GM12878 (cell line): Measurements from ENCODE around the gene DSG2. TPM values are rescaled to one million over a fixed set of nuclear protein-coding genes. Genes with fewer than 3 reads are reported as not detected.

Source experiments
- ATAC-seq: fragments of 200-7000 bp; cut with Tn5 transposase; 3 replicates; pipeline ENCODE4 v1.9.1; 2020; ENCODE audit warnings: mild to moderate bottlenecking, moderate library complexity
- BruUV-seq: library from RNA; stranded (reverse); fragments of 400-500 nt; replicated peaks from 2 replicates; lab custom pipeline; 2021; lab: Mats Ljungman, UMichigan
- CTCF ChIA-PET: fragments of 300-600 bp; sonication (Branson Sonifier 250); formaldehyde crosslinking; extraction: SDS; loops from one replicate; lab custom pipeline; 2021; ENCODE audit warnings: inconsistent platforms; lab: Yijun Ruan, JAX
- POLR2A ChIA-PET: fragments of 350-600 bp; formaldehyde crosslinking; extraction: SDS; loops from one replicate; lab custom pipeline; 2021; ENCODE audit warnings: inconsistent platforms; lab: Charles Lee
- RAD21 ChIA-PET: fragments of 300-600 bp; sonication (Branson Sonifier 250); formaldehyde crosslinking; loops from one replicate; lab custom pipeline; 2023; ENCODE audit warnings: antibody characterized with exemption; ENCODE audit not compliant: unreplicated experiment; lab: Charles Lee
- SMC1A ChIA-PET: fragments of 300-600 bp; sonication (Branson Sonifier 250); formaldehyde crosslinking; loops from one replicate; lab custom pipeline; 2023; ENCODE audit not compliant: unreplicated experiment, uncharacterized antibody; lab: Charles Lee
- DNase-seq: peaks from one replicate; pipeline ENCODE4 v3.0.0-alpha.2; 2011; ENCODE audit warnings: low read depth, low spot score
- FAIRE-seq: peaks from 3 replicates; lab custom pipeline; 2011; peaks lifted over from hg19 to GRCh38; lab: Jason Lieb, UNC
- H2AFZ ChIP-seq: 2 replicates; pipeline ENCODE4 v1.6.0; 2011; ENCODE audit warnings: low read depth, low read length, control low read depth; ENCODE audit not compliant: control insufficient read depth
- H3K27ac ChIP-seq: 2 replicates; pipeline ENCODE4 v1.5.1; 2011; ENCODE audit warnings: control low read depth; ENCODE audit not compliant: control insufficient read depth, insufficient read depth
- H3K27me3 ChIP-seq, 2 experiments: replicated peaks in 1 of 2; 2 replicates each; pipeline versions ENCODE4 v1.6.0 to v1.6.1; 2011; ENCODE audit warnings: low read length in 1 of 2; ENCODE audit not compliant: control insufficient read depth in 2 of 2, insufficient read depth in 2 of 2
- H3K36me3 ChIP-seq, 2 experiments: 2 replicates each; pipeline ENCODE4 v1.5.1; 2011; ENCODE audit warnings: low read length in 1 of 2; ENCODE audit not compliant: control insufficient read depth in 2 of 2, insufficient read depth in 2 of 2
- H3K4me1 ChIP-seq: 2 replicates; pipeline ENCODE4 v1.6.1; 2011; ENCODE audit warnings: mild to moderate bottlenecking, low read length, moderate library complexity, mixed read lengths; ENCODE audit not compliant: control insufficient read depth, insufficient read depth
- H3K4me2 ChIP-seq: 2 replicates; pipeline ENCODE4 v1.6.0; 2011; ENCODE audit warnings: control low read depth; ENCODE audit not compliant: control insufficient read depth, insufficient read depth
- H3K4me3 ChIP-seq: fragments of 200-600 bp; sonication (generic); 2 replicates; pipeline ENCODE4 v1.5.1; 2016
- H3K79me2 ChIP-seq: 2 replicates; pipeline ENCODE4 v1.6.0; 2011; ENCODE audit warnings: low read length; ENCODE audit not compliant: control insufficient read depth, insufficient read depth
- H3K9ac ChIP-seq: 2 replicates; pipeline ENCODE4 v1.8.0; 2011; ENCODE audit warnings: low read length, control low read depth, mixed read lengths; ENCODE audit not compliant: control insufficient read depth, insufficient read depth
- H3K9me3 ChIP-seq: replicated peaks from 3 replicates; pipeline ENCODE4 v1.5.1; 2011; ENCODE audit warnings: mild to moderate bottlenecking, low read length; ENCODE audit not compliant: control insufficient read depth, insufficient read depth
- H4K20me1 ChIP-seq: 2 replicates; pipeline ENCODE4 v1.6.0; 2011; ENCODE audit not compliant: control insufficient read depth, insufficient read depth
- CBX3 ChIP-seq: fragments of 200-600 bp; sonication (generic); IDR thresholded peaks from 2 replicates; pipeline ENCODE4 v1.6.1; 2016; ENCODE audit warnings: low read depth, borderline replicate concordance
- RCOR1 ChIP-seq: conservative IDR thresholded peaks from 2 replicates; pipeline ENCODE4 v1.6.1; 2012; ENCODE audit warnings: low read depth, low read length, improper control_type of control experiment
- RUNX3 ChIP-seq: IDR thresholded peaks from 2 replicates; pipeline ENCODE4 v1.6.1; 2012; ENCODE audit warnings: low read length, inconsistent platforms
- SRF ChIP-seq, 2 experiments: IDR thresholded peaks; 2 replicates each; pipeline ENCODE4 v1.6.1; 2011; ENCODE audit warnings: low read depth in 2 of 2, low read length in 2 of 2, mild to moderate bottlenecking in 1 of 2, moderate library complexity in 1 of 2
- WGBS: methylation state at CpG from one replicate; pipeline ENCODE4 v1.1.6; 2016; ENCODE audit warnings: low lambda C conversion rate; ENCODE audit not compliant: insufficient replicate concordance, insufficient coverage; ENCODE audit errors: missing lambda C conversion rate; 5-methylcytosine and 5-hydroxymethylcytosine counted together
- in situ Hi-C: fragments of 300-500 bp; cut with MboI; formaldehyde crosslinking; loops from 9 replicates; pipeline ENCODE4 v1.14.3; 2018; ENCODE audit warnings: mixed read lengths
- intact Hi-C: fragments of 100-400 bp; cut with micrococcal nuclease; formaldehyde crosslinking; loops from one replicate; pipeline ENCODE4 v1.14.2; 2022; ENCODE audit not compliant: unreplicated experiment
- polyA plus RNA-seq, 11 experiments: library from polyadenylated mRNA; depleted of rRNA in 4 of 11; unstranded in 6 of 11; stranded (reverse) in 5 of 11; fragments of >200 nt; fragmentation: Nextera tagmentation in 4 of 11; fragmentation: Illumina TruSeq in 1 of 11; extraction: Ambion mirVana in 4 of 11; extraction: Trizol in 1 of 11; gene quantifications; 1 replicate in 1 of 11; 2 replicates in 10 of 11; pipeline versions ENCODE4 v1.2.1 to v1.2.3, GENCODE V29; 2011 to 2016; ENCODE audit warnings: inconsistent platforms in 2 of 11, missing spikeins in 2 of 11, low read depth in 1 of 11
- total RNA-seq, 4 experiments: library from RNA; depleted of rRNA in 3 of 4; stranded (reverse); fragments of >200 nt in 3 of 4; fragmentation: Illumina TruSeq in 1 of 4; extraction: Trizol in 1 of 4; gene quantifications; 2 replicates each; pipeline versions ENCODE4 v1.2.1 to v1.2.3, GENCODE V29; 2013 to 2021
- TF ChIP-seq, protein P1 (sequence below): fragments of 450-650 bp; IDR thresholded peaks from 2 replicates; pipeline ENCODE4 v1.6.1; 2016; ENCODE audit warnings: mild to moderate bottlenecking
- TF ChIP-seq, protein P2 (sequence below): fragments of 450-650 bp; IDR thresholded peaks from 2 replicates; pipeline ENCODE4 v1.6.1; 2016; ENCODE audit warnings: mild to moderate bottlenecking, moderate library complexity, borderline replicate concordance
- TF ChIP-seq, protein P3 (sequence below): IDR thresholded peaks from 2 replicates; pipeline ENCODE4 v1.6.1; 2011; ENCODE audit warnings: low read depth, mild to moderate bottlenecking, low read length, moderate library complexity, borderline replicate concordance; ENCODE audit errors: extremely low read depth

DSG2 gene
- total and polyA plus RNA-seq, 10 of the 15 experiments (the other 5 are each of a cell fraction or from before 2014, with no cell fraction given), result 11.7 to 46.2 (median 28.0) TPM

- H3K9ac ChIP-seq, result no peak overlapping the region
- no peaks in the 10 kb centered on the region for H4K20me1 ChIP-seq
- H3K4me3 ChIP-seq, result no peak overlapping the region
- ChIA-PET RAD21 (interaction anchor here (1.0 kb wide), 1 partner anchor 46 kb away, joined by 5 read pairs; no protein-coding TSS in a partner anchor), CTCF (interaction anchor here (0.6 kb wide), 1 partner anchor 108 kb away, joined by 3 read pairs; no protein-coding TSS in a partner anchor)
- WGBS, result 52% methylated on average over 3 of the region's 3 CpGs
- ATAC-seq, result no peak
- H3K27ac ChIP-seq, result no peak overlapping the region
- no peaks in the 10 kb centered on the region for H3K79me2 ChIP-seq
- no peaks in the 10 kb centered on the region for H3K36me3 ChIP-seq
- TF ChIP-seq, protein P1, sequence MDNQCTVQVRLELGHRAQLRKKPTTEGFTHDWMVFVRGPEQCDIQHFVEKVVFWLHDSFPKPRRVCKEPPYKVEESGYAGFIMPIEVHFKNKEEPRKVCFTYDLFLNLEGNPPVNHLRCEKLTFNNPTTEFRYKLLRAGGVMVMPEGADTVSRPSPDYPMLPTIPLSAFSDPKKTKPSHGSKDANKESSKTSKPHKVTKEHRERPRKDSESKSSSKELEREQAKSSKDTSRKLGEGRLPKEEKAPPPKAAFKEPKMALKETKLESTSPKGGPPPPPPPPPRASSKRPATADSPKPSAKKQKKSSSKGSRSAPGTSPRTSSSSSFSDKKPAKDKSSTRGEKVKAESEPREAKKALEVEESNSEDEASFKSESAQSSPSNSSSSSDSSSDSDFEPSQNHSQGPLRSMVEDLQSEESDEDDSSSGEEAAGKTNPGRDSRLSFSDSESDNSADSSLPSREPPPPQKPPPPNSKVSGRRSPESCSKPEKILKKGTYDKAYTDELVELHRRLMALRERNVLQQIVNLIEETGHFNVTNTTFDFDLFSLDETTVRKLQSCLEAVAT, result no peak
- TF ChIP-seq, all 136 proteins: peak for 0
- no peak overlapping the region for H3K4me2 ChIP-seq
- no TSS peak for BruUV-seq
- intact Hi-C loops (no loop called here), in situ Hi-C loops (no loop called here)
- H3K27me3 ChIP-seq, result no peaks in the 10 kb centered on the region
- H3K4me1 ChIP-seq, result no peaks in the 10 kb centered on the region
- no peaks in the 10 kb centered on the region for H3K9me3 ChIP-seq
- DNase-seq (no peak), FAIRE-seq (no peak)
- POLR2A ChIA-PET, result no interaction called here
- H2AFZ ChIP-seq, result no peak overlapping the region
- SMC1A ChIA-PET, result interaction anchor here (0.6 kb wide), 2 partner anchors 42 to 164 kb away, joined by 3 to 4 read pairs; no protein-coding TSS in a partner anchor
These were observed 43.8 kb upstream of the DSG2 start for GRCh38 chr18:31454066-31454708.

DNA sequence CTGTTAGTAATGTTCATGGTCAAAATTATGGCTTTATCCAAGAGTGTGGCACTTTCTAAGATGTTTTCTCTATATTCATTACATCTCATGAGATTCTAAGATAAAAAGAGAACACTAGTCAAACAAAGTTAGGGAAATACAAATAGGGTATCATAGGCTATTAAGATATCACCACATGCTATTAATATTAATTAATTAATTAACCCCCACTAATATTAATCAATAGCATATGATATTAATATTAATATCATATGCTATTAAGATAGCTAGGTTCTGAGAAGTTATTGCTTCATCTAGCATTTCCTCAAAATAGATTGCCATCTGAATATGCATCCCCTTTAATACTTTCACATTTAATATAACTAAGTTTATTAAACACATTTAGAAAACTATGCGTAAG, 28.3 kb upstream of the DSG2 start:
- Histone ChIP-seq H3K4me1 (no peaks in the 10 kb centered on the region), H4K20me1 (no peaks in the 10 kb centered on the region), H3K27ac (no peak overlapping the region), H3K9me3 (no peaks in the 10 kb centered on the region), H3K9ac (no peak overlapping the region), H3K4me2 (no peak overlapping the region), H3K79me2 (no peaks in the 10 kb centered on the region), H3K36me3 (no peaks in the 10 kb centered on the region), H3K4me3 (no peak overlapping the region), H3K27me3 (no peaks in the 10 kb centered on the region), H2AFZ (no peak overlapping the region)
- RAD21 ChIA-PET, result interaction anchor here (1.5 kb wide), 1 partner anchor 57 kb away, joined by 3 read pairs; no protein-coding TSS in a partner anchor
- TF ChIP-seq, protein P2, sequence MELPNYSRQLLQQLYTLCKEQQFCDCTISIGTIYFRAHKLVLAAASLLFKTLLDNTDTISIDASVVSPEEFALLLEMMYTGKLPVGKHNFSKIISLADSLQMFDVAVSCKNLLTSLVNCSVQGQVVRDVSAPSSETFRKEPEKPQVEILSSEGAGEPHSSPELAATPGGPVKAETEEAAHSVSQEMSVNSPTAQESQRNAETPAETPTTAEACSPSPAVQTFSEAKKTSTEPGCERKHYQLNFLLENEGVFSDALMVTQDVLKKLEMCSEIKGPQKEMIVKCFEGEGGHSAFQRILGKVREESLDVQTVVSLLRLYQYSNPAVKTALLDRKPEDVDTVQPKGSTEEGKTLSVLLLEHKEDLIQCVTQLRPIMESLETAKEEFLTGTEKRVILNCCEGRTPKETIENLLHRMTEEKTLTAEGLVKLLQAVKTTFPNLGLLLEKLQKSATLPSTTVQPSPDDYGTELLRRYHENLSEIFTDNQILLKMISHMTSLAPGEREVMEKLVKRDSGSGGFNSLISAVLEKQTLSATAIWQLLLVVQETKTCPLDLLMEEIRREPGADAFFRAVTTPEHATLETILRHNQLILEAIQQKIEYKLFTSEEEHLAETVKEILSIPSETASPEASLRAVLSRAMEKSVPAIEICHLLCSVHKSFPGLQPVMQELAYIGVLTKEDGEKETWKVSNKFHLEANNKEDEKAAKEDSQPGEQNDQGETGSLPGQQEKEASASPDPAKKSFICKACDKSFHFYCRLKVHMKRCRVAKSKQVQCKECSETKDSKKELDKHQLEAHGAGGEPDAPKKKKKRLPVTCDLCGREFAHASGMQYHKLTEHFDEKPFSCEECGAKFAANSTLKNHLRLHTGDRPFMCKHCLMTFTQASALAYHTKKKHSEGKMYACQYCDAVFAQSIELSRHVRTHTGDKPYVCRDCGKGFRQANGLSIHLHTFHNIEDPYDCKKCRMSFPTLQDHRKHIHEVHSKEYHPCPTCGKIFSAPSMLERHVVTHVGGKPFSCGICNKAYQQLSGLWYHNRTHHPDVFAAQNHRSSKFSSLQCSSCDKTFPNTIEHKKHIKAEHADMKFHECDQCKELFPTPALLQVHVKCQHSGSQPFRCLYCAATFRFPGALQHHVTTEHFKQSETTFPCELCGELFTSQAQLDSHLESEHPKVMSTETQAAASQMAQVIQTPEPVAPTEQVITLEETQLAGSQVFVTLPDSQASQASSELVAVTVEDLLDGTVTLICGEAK, result no peak
- no peak for TF ChIP-seq RUNX3
- no peak for TF ChIP-seq CBX3
- TF ChIP-seq SRF (IDR thresholded peaks at IDR 0.05; ENCODE audit: low read depth in 2 of 2, low read length in 2 of 2), result no peak
- TF ChIP-seq, protein P3, sequence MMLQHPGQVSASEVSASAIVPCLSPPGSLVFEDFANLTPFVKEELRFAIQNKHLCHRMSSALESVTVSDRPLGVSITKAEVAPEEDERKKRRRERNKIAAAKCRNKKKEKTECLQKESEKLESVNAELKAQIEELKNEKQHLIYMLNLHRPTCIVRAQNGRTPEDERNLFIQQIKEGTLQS, result no peak
- no peak for TF ChIP-seq RCOR1
- intact Hi-C loops (no loop called here), in situ Hi-C loops (no loop called here)
- SMC1A ChIA-PET, result interaction anchor here (0.7 kb wide), 1 partner anchor 515 kb away, joined by 3 read pairs; no protein-coding TSS in a partner anchor
- BruUV-seq, result no TSS peak
- DNase-seq (no peak), ATAC-seq (no peak), FAIRE-seq (no peak)
- CTCF ChIA-PET, result no interaction called here
- POLR2A ChIA-PET, result no interaction called here
- WGBS, result 95% methylated on average over 1 of the region's 1 CpG
